ENCODE measurements around the gene MAP3K5. TPM values are rescaled to one million over a fixed set of nuclear protein-coding genes. Genes with fewer than 3 reads are reported as not detected.

The MAP3K5 gene
- total RNA-seq, 1 donor from 2014 or later = 1.7 TPM

DNA sequence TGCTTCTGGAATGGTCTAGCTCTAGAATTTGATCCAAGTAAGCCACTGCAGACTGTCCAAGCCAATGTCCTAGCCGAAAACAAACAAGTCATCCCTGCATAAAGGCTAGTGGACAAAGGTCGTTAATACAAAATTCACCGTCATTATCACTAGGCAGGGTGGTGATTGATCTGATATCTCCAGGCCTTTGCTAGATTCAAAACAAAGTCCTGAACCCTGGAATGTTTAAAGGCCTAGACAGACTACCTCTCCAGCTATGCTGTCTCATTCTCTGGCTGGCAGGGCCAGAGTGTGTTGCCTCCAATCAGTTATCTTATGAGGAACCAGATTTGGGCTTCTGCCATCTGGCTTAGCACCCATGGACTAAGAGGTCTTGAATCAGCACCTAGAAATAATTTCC, 280.4 kb downstream of the MAP3K5 start:
- H3K27me3 Mint-ChIP-seq (ENCODE audit: low read depth, unreplicated experiment) = no peaks in the 10 kb centered on the region
- Histone ChIP-seq H4K20me1 (ENCODE audit: insufficient read depth, low read length) (no peaks in the 10 kb centered on the region), H3K4me3 (ENCODE audit: insufficient read depth, low read depth, low read length) (no peak overlapping the region), H3K36me3 (ENCODE audit: insufficient read depth, low read length) (no peaks in the 10 kb centered on the region), H3K9me3 (ENCODE audit: insufficient read depth, low read depth, low read length) (no peaks in the 10 kb centered on the region), H3K79me2 (ENCODE audit: insufficient read depth, low read length) (no peaks in the 10 kb centered on the region), H3K4me1 (ENCODE audit: insufficient read depth, low read length) (no peaks in the 10 kb centered on the region), H3K27ac (ENCODE audit: low read depth, low read length) (no peak overlapping the region), H2AFZ (ENCODE audit: low read depth, low read length) (no peak overlapping the region), H3K4me2 (ENCODE audit: low read length) (no peak overlapping the region), H3K9ac (ENCODE audit: low read length) (no peak overlapping the region), H3K27me3 (ENCODE audit: insufficient read depth, low read length) (no peaks in the 10 kb centered on the region)
- TF ChIP-seq CTCF (IDR thresholded peaks at IDR 0.05; ENCODE audit: insufficient read depth, low read depth, low read length) (no peak), EZH2 (IDR thresholded peaks at IDR 0.05; ENCODE audit: insufficient read depth, low read length) (no peak)
- peak; percentile 12 for DNase-seq (ENCODE audit: low read depth)
- H3K4me3 Mint-ChIP-seq (ENCODE audit: unreplicated experiment) = no peak overlapping the region
- no peaks in the 10 kb centered on the region for H3K36me3 Mint-ChIP-seq (ENCODE audit: low read depth, unreplicated experiment)
- H3K4me1 Mint-ChIP-seq (ENCODE audit: low read depth, unreplicated experiment) = peaks cover 4% of the 10 kb centered on the region
- H3K27ac Mint-ChIP-seq (ENCODE audit: unreplicated experiment) = no peak overlapping the region
- no peaks in the 10 kb centered on the region for H3K9me3 Mint-ChIP-seq (ENCODE audit: unreplicated experiment)
- FAIRE-seq = no peak

GRCh38 chr6:136511397-136511796, 280.9 kb downstream of the MAP3K5 start:
- H3K9ac ChIP-seq (ENCODE audit: low read length) = no peak overlapping the region
- H3K36me3 ChIP-seq (ENCODE audit: insufficient read depth, low read length) = no peaks in the 10 kb centered on the region
- H4K20me1 ChIP-seq (ENCODE audit: insufficient read depth, low read length) = no peaks in the 10 kb centered on the region
- FAIRE-seq (no peak), DNase-seq (ENCODE audit: low read depth) (no peak)
- no peaks in the 10 kb centered on the region for H3K27me3 ChIP-seq (ENCODE audit: insufficient read depth, low read length)
- Mint-ChIP-seq H3K4me3 (ENCODE audit: unreplicated experiment) (no peak overlapping the region), H3K27ac (ENCODE audit: unreplicated experiment) (no peak overlapping the region), H3K9me3 (ENCODE audit: unreplicated experiment) (no peaks in the 10 kb centered on the region), H3K36me3 (ENCODE audit: low read depth, unreplicated experiment) (no peaks in the 10 kb centered on the region), H3K27me3 (ENCODE audit: low read depth, unreplicated experiment) (no peaks in the 10 kb centered on the region), H3K4me1 (ENCODE audit: low read depth, unreplicated experiment) (peaks cover 4% of the 10 kb centered on the region)
- no peak overlapping the region for H3K4me3 ChIP-seq (ENCODE audit: insufficient read depth, low read depth, low read length)
- no peaks in the 10 kb centered on the region for H3K9me3 ChIP-seq (ENCODE audit: insufficient read depth, low read depth, low read length)
- no peaks in the 10 kb centered on the region for H3K4me1 ChIP-seq (ENCODE audit: insufficient read depth, low read length)
- TF ChIP-seq CTCF (IDR thresholded peaks at IDR 0.05; ENCODE audit: insufficient read depth, low read depth, low read length) = no peak
- no peak for TF ChIP-seq EZH2 (IDR thresholded peaks at IDR 0.05; ENCODE audit: insufficient read depth, low read length)
- no peaks in the 10 kb centered on the region for H3K79me2 ChIP-seq (ENCODE audit: insufficient read depth, low read length)
- no peak overlapping the region for H3K4me2 ChIP-seq (ENCODE audit: low read length)
- H2AFZ ChIP-seq (ENCODE audit: low read depth, low read length) = no peak overlapping the region
- H3K27ac ChIP-seq (ENCODE audit: low read depth, low read length) = no peak overlapping the region

DNA sequence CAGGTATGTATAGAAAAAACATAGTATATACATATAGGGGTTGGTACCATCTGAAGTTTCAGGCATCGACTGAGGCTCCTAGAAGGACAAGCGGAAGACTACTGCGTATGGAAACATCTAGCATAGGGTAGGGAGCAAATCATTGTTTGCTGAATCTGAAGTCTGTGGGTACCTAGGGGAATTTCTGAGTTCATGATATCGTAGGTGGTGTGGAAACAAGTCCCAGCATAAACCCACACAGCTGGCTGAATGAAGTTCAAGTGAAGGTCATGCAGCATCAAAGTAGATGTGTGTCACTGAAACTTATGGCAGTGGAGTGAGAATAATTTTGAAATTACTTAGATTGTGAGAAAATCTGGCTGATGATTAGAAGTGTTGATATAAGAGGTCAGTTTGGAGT, 281.5 kb downstream of the MAP3K5 start:
- no peaks in the 10 kb centered on the region for H3K79me2 ChIP-seq (ENCODE audit: insufficient read depth, low read length)

More for the DNA sequence above, 281.5 kb downstream of the MAP3K5 start:
- no peak for TF ChIP-seq EZH2 (IDR thresholded peaks at IDR 0.05; ENCODE audit: insufficient read depth, low read length)
- TF ChIP-seq CTCF (IDR thresholded peaks at IDR 0.05; ENCODE audit: insufficient read depth, low read depth, low read length) = no peak
- FAIRE-seq (no peak), DNase-seq (ENCODE audit: low read depth) (peak; percentile 16)
- Histone ChIP-seq H3K4me1 (ENCODE audit: insufficient read depth, low read length) (no peaks in the 10 kb centered on the region), H2AFZ (ENCODE audit: low read depth, low read length) (no peak overlapping the region), H3K27me3 (ENCODE audit: insufficient read depth, low read length) (peaks cover 2% of the 10 kb centered on the region), H3K4me2 (ENCODE audit: low read length) (no peak overlapping the region), H3K9me3 (ENCODE audit: insufficient read depth, low read depth, low read length) (no peaks in the 10 kb centered on the region), H3K4me3 (ENCODE audit: insufficient read depth, low read depth, low read length) (no peak overlapping the region), H3K9ac (ENCODE audit: low read length) (no peak overlapping the region), H4K20me1 (ENCODE audit: insufficient read depth, low read length) (no peaks in the 10 kb centered on the region), H3K27ac (ENCODE audit: low read depth, low read length) (no peak overlapping the region), H3K36me3 (ENCODE audit: insufficient read depth, low read length) (no peaks in the 10 kb centered on the region)
- Mint-ChIP-seq H3K27me3 (ENCODE audit: low read depth, unreplicated experiment) (no peaks in the 10 kb centered on the region), H3K4me3 (ENCODE audit: unreplicated experiment) (no peak overlapping the region), H3K4me1 (ENCODE audit: low read depth, unreplicated experiment) (peaks cover 4% of the 10 kb centered on the region), H3K36me3 (ENCODE audit: low read depth, unreplicated experiment) (no peaks in the 10 kb centered on the region), H3K9me3 (ENCODE audit: unreplicated experiment) (no peaks in the 10 kb centered on the region), H3K27ac (ENCODE audit: unreplicated experiment) (no peak overlapping the region)
